Activated CD4-positive, CD25-positive, alpha-beta regulatory T cell treated with anti-CD3 and anti-CD28 coated beads, Interleukin-2, amount 50 U/mL, for 72 hours (primary cell): ENCODE results near the gene ADAD2.
"Not testable (repeated sequence)": the region's sequence is repeated elsewhere in the genome, so short reads cannot be mapped to it uniquely, and the experiment has no call there.

Experiments used
- DNase-seq: peaks from one replicate; pipeline ENCODE4 v3.0.0; 2021

The ADAD2 gene

DNA sequence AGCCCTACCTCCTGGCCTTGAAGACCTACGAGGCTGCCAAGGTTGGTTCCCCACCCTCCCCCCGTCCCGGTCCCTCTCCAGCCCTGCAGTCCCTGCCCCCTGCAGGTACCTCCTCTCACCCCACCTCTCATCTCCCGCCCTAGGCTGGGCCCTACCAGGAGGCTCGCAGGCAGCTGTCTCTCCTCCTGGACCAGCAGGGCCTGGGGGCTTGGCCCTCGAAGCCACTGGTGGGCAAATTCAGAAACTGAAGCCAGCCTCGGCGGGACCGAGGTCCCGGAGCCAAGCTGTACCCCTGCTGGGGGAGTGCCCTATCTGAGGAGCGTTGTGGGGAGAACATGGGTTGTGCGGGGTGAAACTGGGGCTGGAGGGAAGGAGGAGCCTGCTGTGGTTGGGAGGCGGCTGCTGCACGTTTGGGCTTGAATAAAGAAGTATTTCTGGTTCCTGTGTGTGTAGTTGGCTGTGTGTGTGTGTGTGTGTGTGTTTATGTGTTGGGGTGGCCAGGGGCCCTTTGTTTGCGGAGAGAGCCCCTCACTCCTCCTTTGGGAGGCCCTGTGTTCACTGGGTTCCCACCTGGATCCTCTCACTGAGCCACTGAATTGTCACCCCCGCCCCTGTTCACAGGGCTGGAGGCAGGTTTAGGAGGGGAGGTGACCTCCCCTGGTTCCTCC is 5.9 kb downstream of the ADAD2 start:
- no peak for DNase-seq

DNA sequence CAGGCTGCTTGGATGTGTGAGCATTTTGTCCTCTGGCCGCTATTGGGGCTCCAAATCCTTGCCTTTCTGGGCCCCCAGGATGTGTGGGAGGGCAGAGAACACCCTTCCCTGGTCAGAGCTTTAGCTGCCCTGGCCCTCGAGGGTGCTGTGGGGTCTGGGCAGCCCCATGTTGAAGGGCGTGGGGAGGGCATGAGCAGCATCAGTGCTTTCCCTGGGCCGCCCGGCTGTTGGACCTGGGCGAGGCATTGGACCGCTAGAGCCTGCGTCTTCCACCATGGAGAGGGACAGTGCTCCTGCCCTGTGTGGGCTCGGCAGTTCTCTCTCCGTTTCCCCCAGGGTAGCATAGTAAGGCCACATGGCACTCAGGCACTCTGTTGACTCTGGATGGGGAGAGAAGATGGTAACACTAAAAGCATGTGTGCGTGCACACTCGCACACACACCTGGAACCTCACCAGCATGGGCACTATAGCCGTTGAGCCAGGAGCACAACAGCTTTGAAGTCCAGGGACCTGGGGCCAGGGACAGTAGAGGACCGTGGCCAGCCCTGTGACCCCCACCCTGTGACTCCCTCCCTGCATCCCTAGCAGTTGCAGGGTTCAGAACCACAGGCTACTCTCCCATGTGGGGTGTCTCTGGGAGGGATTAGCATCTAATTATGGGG is 6.6 kb downstream of the ADAD2 start:
- DNase-seq, result no peak

DNA sequence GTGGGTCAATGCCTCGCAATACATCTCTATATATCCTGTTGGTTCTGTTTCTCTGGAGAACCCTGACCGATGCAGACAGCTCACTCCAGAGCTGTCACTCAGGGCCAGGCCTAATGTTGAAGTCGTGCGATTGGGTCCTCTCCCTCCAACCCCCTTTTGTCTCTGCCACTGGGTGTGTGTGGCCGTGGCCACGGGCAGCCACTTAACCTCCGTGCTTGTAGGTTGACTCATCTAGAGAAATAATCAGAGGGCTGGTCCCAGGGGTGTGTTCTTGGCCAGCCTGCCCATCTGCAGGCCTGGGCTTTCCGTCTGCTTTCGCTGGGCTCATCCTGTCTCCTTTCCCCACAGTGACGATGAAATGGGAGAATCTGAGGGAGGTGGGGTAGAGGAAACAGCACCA is 7.4 kb downstream of the ADAD2 start:
- no peak for DNase-seq

DNA sequence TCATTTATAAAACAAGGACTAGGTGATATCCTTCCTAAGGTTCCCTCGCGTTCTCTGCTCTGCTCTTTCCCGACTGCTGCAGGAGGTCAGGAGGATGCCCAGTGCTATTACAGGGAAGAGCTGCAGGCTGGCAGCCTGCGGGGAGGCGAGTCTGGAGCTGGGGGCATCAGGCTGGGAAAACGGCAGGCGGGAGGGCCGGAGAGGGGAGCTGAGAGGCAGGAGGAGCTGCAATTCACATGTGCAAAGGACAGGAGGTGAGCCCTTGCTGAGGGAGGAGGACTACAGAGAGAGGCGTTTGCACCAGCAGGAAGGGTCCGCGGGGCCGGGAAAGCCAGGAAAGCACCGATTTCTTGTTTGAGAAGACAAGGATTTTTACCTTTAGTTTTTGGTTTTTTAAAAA is 8.1 kb downstream of the ADAD2 start:
- no peak for DNase-seq

DNA sequence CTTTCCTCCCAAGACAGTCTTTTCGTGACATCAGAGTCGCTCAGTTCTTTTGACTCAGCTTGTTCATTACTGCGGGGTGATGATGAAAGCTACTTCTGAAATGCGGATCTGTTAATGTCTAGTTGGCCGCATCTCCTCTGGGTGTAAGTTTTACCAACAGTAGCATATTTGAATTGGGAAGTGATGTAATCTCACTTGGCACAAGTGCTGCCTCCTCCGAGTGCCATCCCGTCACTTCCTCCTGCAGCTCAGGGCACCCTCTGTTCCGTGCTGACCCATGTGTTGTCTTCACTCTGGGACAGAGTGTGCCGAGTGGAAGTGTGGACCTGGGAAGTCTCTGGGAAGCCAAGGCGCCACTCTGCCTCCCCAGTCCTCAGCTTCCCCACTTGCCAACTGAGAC is 8.9 kb downstream of the ADAD2 start:
- DNase-seq, result no peak

DNA sequence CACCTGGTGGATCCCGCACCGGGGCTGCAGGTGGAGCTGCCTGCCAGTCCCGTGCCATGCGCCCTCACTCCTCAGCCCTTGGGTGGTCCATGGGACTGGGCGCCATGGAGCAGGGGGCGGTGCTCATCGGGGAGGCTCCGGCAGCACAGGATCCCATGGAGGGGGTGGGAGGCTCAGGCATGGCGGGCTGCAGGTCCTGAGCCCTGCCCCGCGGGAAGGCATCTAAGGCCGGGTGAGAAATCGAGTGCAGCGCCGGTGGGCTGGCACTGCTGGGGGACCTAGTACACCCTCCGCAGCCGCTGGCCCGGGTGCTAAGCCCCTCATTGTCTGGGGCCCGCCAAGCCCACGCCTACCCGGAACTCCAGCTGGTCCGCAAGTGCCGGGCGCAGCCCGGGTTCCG is 13.6 kb downstream of the ADAD2 start:
- not testable (repeated sequence) for DNase-seq

DNA sequence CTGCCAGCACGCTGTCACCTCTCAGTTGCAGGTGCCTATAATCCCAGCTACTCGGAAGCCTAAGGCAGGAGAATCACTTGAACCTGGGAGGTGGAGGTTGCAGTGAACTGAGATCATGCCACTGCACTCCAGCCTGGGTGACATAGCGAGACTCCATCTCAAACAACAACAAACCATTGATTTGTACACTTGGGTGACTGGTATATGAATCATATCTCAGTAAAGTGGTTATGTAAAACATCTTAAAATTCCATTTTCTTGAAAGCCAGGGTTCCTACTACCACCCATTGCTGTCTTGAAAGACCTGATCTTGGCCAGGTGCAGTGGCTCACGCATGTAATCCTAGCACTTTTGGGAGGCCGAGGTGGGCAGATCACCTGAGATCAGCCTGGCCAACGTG is 14.2 kb downstream of the ADAD2 start:
- DNase-seq, result not testable (repeated sequence)

DNA sequence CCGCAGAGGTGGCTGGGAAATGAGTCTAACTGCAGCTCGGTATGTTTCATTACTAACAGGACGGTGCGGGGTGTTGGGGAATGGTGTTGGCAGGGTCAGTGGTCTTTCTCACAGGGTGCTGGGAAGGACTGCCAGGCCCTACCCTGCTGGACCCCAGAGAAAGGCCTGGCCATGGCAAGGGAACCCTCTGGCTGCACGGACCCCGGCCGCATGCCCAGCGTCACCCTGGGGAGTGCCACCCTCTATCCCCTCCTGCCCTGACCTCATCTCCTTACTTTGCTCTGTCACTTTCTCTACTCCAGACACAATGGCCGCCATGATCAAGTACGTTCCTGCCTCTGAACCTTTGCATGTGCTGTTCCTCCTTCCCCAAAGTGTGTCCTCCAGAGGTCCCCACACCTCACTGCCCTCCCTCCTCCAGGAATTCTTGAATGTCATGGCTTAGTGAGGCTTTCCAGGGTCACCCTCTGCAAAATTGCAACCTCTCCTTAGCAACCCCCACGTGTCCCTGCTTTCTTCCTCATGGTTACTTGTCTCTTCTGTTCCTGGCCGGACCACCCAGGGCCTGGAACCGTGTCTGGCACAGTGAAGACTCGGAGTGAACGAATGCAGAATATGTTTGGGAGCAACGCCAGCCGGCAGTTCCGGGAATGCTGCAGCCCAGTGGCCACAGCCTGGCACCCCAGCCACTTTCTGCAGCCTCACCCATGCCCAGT is 15.2 kb downstream of the ADAD2 start:
- no peak for DNase-seq

DNA sequence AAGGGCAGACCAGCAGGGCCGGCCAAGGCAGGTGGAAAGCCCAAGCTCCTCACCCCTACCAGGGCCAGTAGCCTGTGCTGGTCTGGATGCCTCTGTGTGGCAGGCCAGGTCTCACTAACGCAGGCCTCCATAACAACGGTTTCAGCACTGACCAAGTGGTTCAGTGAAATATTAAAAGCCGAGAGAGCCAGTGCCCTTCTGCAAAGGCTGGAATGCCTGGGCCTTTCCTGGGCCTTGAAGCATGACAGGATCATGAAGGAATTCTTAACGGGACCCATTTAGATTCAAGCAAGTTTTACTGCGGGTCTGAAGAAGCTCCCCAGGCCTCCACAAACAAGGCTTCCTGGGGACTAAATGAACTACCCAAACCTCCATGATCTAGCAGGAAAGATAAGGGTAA is 16.3 kb downstream of the ADAD2 start:
- no peak for DNase-seq

DNA sequence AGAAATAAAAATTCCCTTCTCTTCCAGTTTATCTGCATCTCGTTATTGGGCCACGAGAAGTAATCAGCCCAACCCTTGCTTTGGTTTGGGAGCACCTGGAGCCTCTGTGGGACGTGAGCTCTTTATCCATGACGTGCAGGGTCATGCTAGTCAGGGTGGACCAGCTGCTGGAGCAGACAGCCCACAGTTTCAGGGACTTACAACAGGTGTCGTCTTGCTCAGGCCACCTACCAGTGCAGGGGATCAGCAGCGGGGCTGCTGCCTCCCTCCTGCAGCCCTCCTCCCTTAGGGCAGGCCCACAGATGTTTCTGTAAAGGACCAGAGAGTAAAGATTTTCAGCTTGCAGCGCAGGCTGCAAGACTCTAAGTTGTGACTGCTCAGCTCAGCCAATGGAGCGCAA is 16.9 kb downstream of the ADAD2 start:
- no peak for DNase-seq

DNA sequence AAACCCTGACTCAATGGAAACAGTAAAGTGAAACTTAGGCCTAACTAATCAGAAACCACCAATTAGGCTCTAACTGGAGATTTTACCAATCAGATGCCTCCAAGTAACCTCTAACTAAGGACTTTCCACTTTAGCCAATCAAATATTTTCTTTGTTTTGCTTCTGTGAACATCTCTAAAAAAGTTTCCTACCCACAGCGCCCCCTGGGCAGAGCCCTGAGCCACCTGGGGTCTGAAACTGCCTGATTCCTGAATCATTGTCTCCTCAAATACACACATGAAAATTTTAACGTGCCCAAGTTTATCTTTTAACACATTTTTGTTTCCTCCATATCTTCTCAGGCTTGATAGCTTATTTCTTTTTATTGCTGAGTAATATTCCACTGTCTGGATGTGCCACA is 19.0 kb downstream of the ADAD2 start:
- DNase-seq, result no peak

DNA sequence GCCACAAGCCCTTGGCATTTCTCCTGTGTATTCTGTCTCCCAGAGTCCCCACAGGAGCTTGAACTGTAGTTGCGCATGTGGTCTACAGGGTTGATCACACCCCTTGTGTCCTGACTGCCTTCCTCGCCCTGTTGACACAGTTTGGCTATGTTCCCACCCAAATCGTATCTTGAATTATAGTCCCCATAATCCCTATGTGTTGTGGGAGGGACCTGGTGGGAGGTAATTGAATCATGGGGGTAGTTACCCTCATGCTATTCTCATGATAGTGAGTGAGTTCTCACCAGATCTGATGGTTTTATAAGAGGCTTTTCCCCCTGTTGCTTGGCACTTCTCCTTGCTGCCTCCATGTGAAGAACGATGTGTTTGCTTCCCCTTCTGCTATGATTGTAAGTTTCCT is 21.2 kb downstream of the ADAD2 start:
- no peak for DNase-seq

DNA sequence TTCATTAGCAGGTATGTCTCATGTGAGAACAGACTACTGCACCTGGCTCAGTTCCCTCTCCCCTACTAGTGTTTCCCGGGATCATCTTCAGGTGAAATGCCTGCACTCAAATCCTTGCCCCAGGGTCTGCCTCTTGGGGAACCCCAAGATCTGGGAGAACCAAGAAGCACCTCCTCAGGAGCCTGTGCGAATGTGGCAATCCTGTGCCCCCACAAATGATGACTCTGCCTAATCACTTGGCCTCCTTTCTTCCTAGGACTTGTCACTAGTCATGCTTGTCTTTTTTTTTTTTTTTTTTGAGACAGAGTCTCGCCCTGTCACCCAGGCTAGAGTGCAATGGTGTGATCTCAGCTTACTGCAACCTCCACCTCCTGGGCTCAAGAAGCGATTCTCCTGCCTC is 21.7 kb downstream of the ADAD2 start:
- no peak for DNase-seq

DNA sequence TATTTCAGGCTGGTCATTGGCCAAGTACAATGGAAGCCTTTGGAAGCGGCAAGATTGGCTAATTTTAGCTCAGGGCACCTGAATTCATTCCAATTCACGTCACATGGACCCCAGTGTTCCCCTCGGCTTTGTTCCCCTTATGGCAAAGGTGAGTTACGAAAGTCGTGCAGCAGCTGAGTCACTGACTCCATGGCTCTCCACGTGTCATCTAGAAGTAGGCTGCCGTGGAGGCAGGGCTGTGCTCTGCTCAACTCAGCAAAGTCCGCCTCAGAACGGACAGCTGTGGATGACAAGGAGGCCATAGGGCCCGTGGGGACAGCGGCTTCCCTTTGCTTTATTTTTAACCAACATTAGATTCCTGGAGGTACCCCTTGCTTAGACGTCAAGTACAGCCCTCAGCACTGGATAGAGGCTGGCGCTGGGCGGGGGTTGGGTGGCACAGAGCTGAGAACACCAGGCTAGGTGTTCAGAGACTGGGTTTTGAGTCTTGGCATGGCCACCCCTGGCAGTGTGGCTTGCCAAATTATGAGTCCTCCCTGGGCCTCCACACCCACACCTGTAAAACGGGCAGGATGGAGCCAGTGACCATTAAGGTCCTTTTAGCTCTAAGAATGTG is 23.6 kb downstream of the ADAD2 start:
- DNase-seq, result no peak

DNA sequence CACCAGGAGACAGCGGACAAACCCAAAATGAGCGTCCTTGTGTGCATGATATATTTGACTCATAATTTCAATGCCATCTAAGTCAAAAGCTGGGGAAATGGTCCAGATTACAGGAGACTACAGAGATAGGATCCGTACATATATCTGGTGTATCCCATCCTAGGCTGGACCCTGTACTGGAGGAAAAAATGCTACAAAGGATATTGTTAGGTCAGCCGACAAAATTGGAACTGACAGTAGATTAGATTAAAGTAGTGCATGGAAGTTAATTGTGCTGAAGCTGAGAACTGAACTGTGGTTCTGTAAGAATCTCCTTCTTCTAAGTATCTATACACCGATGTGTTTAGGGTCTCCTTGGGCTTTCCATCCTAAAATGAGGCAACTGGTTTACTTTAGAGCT is 24.6 kb downstream of the ADAD2 start:
- DNase-seq, result no peak

DNA sequence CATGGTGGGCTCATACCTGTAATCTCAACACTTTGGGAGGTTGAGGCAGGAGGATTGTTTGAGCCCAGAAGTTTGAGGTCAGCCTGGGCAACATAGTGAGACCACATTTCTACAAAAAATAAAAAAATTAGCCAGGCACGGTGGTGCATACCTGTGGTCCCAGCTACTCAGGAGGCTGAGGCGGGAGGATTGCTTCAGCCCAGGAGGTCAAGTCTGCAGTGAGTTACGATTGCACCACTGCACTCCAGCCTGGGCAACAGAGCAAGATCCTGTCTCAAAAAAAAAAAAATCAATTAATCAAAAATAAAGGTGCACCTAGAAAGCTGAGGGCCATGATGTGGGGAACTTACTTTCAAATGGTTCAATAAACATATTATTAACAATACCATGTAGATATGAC is 25.2 kb downstream of the ADAD2 start:
- DNase-seq, result not testable (repeated sequence)

DNA sequence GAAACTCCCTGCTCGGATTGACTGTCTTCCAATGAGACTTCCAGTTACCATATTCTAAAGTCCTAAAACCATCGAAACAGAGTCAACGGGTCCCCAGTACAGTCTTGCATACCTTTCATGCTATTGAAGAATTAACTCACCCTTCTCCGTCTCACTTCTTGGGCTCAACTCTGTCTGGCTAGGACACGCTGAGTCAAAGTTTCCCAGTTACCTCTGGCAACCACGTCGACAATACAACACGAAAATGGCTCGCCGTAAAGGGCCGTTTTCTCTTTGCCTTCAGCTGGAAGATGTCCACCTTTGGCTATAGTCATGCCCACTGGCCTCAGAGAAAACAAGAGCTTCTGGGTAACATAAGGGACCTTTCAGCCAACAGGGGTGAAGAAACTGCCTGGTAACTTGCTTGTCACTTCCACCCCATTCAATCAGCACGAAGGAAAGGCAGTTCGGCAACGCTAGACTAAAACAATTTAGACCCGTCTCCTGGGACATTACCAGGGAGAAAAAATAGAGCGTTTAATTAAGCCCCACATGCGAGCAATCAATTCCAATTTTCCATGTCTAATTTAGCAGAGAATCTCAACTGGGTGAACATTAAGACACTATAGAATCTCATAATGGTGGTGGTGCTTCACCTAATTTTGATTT is 27.3 kb downstream of the ADAD2 start:
- no peak for DNase-seq

DNA sequence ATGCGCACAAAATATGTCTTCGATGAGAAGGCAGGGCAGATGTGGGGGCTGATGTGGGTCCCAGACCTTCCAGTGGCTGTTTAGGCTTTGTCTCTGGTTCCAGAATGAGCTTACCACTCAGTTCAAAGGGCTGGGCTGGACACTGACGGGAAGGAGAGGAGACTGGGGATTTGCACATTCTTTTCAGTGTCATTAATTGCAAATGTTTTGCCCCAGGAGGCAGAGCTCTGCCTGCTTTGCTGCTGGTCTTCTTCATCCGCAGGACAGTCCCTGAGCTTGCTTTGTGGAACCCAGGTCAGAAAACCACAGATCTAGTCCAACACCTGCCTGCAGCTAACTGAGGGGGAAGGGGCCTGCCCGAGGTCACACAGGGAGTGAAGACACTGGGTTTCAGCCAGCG is 28.0 kb downstream of the ADAD2 start:
- no peak for DNase-seq

DNA sequence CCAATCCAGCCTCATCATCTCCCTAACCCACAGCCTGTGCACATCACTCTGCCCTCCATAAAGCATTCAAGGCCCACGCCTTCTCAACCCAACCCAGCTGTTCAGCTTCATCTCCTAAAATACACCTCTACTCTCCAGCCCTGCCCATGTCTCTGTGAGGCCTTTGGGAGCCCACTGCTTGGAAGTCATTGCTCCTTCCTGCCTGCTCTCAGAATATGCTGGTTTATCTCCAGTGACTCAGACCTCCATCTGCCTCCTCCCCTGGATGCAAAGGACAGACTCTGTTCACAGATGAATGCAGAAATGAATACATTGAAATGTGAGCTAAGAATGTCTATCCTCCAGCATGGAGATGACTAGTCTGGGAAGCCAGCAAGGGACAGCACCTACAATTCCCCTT is 29.9 kb downstream of the ADAD2 start:
- no peak for DNase-seq

DNA sequence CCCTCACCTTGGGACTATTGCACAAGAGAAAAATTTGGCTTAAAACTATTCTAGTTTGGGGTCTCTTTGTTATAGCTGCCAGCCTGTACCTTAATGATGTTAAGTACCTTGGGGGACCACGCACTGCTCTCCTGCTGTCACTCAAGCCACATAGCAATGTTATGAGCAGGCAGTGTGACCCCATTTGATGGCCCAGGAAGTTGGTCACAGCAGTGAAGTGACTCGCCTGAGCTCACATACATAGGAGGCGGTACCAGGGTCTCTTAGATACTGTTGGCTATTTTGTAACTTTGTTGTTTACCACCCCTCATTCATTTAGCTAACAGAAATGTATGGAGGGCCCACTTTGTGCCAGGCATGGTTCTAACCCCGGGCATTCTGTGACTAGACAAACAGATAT is 32.5 kb downstream of the ADAD2 start:
- no peak for DNase-seq

DNA sequence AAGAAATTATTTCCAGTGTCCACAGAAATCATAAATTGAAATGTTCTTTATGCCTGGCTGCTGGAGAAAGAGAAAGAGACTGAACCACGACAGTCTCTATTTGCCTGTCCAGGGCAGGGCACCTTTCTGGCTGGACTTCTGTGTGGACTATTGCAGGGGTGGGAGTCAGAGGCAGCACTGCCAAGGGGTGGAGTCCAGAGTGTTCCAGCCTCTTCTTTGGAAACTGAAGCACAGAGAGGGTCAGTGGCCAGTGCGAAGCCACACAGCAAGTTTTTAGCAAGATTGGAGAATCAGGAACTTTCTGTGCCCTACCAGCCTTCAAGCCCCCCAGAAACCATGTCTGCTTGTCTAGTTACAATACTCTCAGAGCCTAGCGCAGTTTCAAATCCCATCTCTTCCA is 33.6 kb downstream of the ADAD2 start:
- no peak for DNase-seq

DNA sequence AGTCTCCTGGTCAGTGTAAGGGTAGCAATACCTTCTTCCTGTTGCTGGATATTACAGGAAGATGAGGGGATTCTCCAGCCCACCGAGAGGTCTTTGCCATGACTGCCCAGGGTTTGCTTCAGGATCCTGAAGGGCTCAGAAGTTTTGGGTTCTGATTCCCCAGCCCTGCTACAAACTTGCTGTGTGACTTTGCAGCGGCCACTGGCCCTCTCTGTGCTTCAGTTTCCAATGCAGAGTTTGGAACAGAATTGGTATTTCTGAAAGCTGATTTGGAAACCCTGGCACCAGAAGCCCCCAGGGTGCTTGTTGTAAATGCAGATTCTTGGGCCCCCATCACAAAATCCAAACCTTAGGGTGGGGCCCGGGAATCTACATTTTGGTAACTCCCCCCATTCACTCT is 34.2 kb downstream of the ADAD2 start:
- no peak for DNase-seq

DNA sequence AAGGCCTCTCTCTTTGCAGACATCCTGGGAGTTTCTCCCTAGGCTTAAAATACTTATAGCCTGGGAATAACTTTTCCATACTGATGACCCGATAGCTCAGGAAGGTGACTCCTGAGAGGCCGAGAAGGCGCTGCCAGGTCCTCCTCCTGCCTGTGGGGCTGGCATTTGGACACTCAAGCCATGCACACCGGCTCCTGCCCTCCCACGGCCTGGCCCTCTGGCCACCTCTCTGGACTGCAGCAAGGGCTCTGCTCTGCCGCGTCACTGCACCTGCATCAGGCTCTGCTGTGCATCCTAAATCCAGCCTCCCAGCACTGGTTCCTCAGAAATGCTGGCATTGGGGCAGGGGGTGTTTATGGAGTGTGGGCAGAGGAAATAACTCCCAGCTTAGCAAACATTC is 34.6 kb downstream of the ADAD2 start:
- no peak for DNase-seq

DNA sequence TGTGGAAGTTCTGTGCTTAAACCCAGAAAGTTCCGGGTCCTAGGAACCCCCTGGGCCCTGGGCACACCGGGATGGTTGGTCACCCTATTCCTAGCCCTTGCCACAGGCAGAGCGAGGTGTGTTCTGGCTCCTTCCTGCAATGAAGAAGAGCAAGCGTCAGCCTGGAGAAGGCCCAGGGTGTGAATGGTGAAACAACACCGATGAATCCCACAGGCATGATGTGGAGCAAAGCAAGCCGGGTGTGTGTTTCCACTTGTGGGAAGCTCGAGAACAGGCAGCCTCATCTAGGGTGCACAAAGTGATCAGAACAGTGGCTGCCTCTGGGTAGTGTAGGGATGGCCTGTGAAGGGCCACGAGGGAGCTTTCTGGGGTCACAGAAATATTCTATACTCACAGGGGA is 35.1 kb downstream of the ADAD2 start:
- DNase-seq, result no peak
